Liver (tissue), 9 donors: Measurements from ENCODE around the gene GPX3. TPM values are rescaled to one million over a fixed set of nuclear protein-coding genes. Genes with fewer than 3 reads are reported as not detected.
A peak's percentile ranks its signal among the peaks of the same experiment; 100 is the strongest.

Source experiments
- DNase-seq: peaks from one replicate; pipeline ENCODE4 v3.0.0-alpha.2; 2017; ENCODE audit warnings: low spot score
- H3K27ac ChIP-seq, 2 donors: one replicate each; pipeline ENCODE4 v1.7.0; 2013; ENCODE audit warnings: inconsistent platforms in 2 of 2, low read length in 2 of 2, control low read depth in 1 of 2, low read depth in 1 of 2, mild to moderate bottlenecking in 1 of 2
- H3K27me3 ChIP-seq, 4 donors: one replicate each; pipeline versions ENCODE4 v1.6.1 to v1.7.0; 2013; ENCODE audit warnings: low read length in 3 of 4, inconsistent platforms in 1 of 4, mild to moderate bottlenecking in 1 of 4, moderate library complexity in 1 of 4; ENCODE audit not compliant: control insufficient read depth in 4 of 4, insufficient read depth in 4 of 4
- H3K36me3 ChIP-seq, 4 donors: one replicate each; pipeline versions ENCODE4 v1.6.1 to v1.7.0; 2013; ENCODE audit warnings: low read length in 3 of 4, mild to moderate bottlenecking in 3 of 4, low read depth in 1 of 4, moderate library complexity in 1 of 4; ENCODE audit not compliant: control insufficient read depth in 4 of 4, insufficient read depth in 3 of 4
- H3K4me1 ChIP-seq, 4 donors: one replicate each; pipeline versions ENCODE4 v1.6.1 to v1.7.0; 2013; ENCODE audit warnings: low read length in 3 of 4, mild to moderate bottlenecking in 3 of 4, moderate library complexity in 1 of 4; ENCODE audit not compliant: control insufficient read depth in 4 of 4, insufficient read depth in 4 of 4
- H3K4me3 ChIP-seq, 3 donors: one replicate each; pipeline versions ENCODE4 v1.6.1 to v1.7.0; 2013; ENCODE audit warnings: low read length in 3 of 3, control low read depth in 1 of 3, low read depth in 1 of 3, mild to moderate bottlenecking in 1 of 3
- H3K9ac ChIP-seq, 2 donors: one replicate each; pipeline ENCODE4 v1.7.0; 2013; ENCODE audit warnings: low read length in 2 of 2, mild to moderate bottlenecking in 2 of 2, moderate library complexity in 2 of 2, control low read depth in 1 of 2, low read depth in 1 of 2
- H3K9me3 ChIP-seq, 4 donors: one replicate each; pipeline versions ENCODE4 v1.6.1 to v1.7.0; 2013; ENCODE audit warnings: low read length in 3 of 4; ENCODE audit not compliant: control insufficient read depth in 4 of 4
- CTCF ChIP-seq: fragments of 150-350 bp; IDR thresholded peaks from 2 replicates; pipeline ENCODE4 v1.5.1; 2017; ENCODE audit warnings: improper control_type of control experiment, low read depth, low read length; ENCODE audit not compliant: missing input control
- EGR1 ChIP-seq, 2 donors: IDR thresholded peaks; 2 replicates each; pipeline ENCODE4 v1.6.1; 2016 to 2018; ENCODE audit warnings: antibody characterized with exemption in 2 of 2, low read depth in 2 of 2
- FOXA1 ChIP-seq: IDR thresholded peaks from 2 replicates; pipeline ENCODE4 v1.6.1; 2016; ENCODE audit warnings: antibody characterized with exemption
- FOXA2 ChIP-seq: IDR thresholded peaks from 2 replicates; pipeline ENCODE4 v1.6.1; 2016; ENCODE audit warnings: antibody characterized with exemption
- HNF4A ChIP-seq, 2 donors: conservative IDR thresholded peaks; 2 replicates each; pipeline ENCODE4 v1.6.1; 2016; ENCODE audit warnings: antibody characterized with exemption in 2 of 2, mild to moderate bottlenecking in 2 of 2
- HNF4G ChIP-seq: IDR thresholded peaks from 2 replicates; pipeline ENCODE4 v1.6.1; 2016; ENCODE audit warnings: antibody characterized with exemption
- JUND ChIP-seq, 2 donors: IDR thresholded peaks; 2 replicates each; pipeline ENCODE4 v1.6.1; 2016; ENCODE audit warnings: antibody characterized with exemption in 2 of 2
- NR2F2 ChIP-seq: IDR thresholded peaks from 2 replicates; pipeline ENCODE4 v1.6.1; 2016; ENCODE audit warnings: antibody characterized with exemption
- REST ChIP-seq: IDR thresholded peaks from 2 replicates; pipeline ENCODE4 v1.6.1; 2016; ENCODE audit warnings: antibody characterized with exemption, mild to moderate bottlenecking
- RXRA ChIP-seq, 2 donors: IDR thresholded peaks; 2 replicates each; pipeline ENCODE4 v1.6.1; 2017 to 2018; ENCODE audit warnings: antibody characterized with exemption in 2 of 2, mild to moderate bottlenecking in 1 of 2
- SP1 ChIP-seq: IDR thresholded peaks from 2 replicates; pipeline ENCODE4 v1.6.1; 2018; ENCODE audit warnings: antibody characterized with exemption, mild to moderate bottlenecking
- TAF1 ChIP-seq: conservative IDR thresholded peaks from 2 replicates; pipeline ENCODE4 v1.6.1; 2016; ENCODE audit warnings: antibody characterized with exemption, mild to moderate bottlenecking
- YY1 ChIP-seq: IDR thresholded peaks from 2 replicates; pipeline ENCODE4 v1.6.1; 2016; ENCODE audit warnings: antibody characterized with exemption, mild to moderate bottlenecking
- ZBTB33 ChIP-seq: IDR thresholded peaks from 2 replicates; pipeline ENCODE4 v1.6.1; 2016; ENCODE audit warnings: antibody characterized with exemption
- WGBS: extraction: QIAGEN DNeasy Blood & Tissue Kit; methylation state at CpG from one replicate; pipeline ENCODE4 v1.1.7; 2013; 5-methylcytosine and 5-hydroxymethylcytosine counted together
- polyA plus RNA-seq, 2 donors: library from polyadenylated mRNA; stranded (reverse) in 1 of 2; unstranded in 1 of 2; fragments of 200-250 nt in 1 of 2; fragments of >200 nt in 1 of 2; fragmentation: Nextera tagmentation in 1 of 2; extraction: Ambion mirVana in 1 of 2; gene quantifications; one replicate each; pipeline versions ENCODE4 v1.2.1 to v1.2.3, GENCODE V29; 2013 to 2015
- total RNA-seq, 2 donors: library from RNA; depleted of rRNA; stranded (reverse); fragments of >200 nt; gene quantifications; one replicate each; pipeline ENCODE4 v1.2.3, GENCODE V29; 2014
- TF ChIP-seq, protein P1 (sequence below): IDR thresholded peaks from 2 replicates; pipeline ENCODE4 v1.6.1; 2016; ENCODE audit warnings: antibody characterized with exemption
- donor health status: healthy.
- donor health status: healthy.
- donor health status: healthy.
- donor health status: healthy.
- donor health status: healthy.

Gene GPX3
- total and polyA plus RNA-seq, 4 donors: 72.9 to 878 (median 237) TPM

DNA sequence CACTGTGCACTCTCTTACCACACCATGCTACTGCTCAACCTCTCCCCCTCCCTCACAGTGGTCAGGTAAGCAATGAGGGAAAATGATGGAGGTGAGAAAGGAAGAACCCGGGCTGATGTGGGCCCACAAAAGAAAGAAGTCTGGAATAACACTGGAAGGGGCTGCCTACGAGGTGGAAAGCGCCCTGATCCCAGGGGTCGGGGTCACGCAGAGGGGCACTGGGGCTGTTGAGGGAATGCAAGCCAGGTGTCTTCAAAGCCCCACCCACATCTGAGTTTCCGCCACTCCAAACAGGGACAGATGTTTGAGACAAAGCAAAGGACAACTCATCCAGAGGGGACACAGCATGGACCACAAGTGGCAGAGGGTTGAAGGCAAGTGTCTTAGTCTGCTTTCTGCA lies 56.2 kb downstream of the GPX3 start:
- no peaks in the 10 kb centered on the region for H3K9me3 ChIP-seq
- H3K27me3 ChIP-seq: no peaks in the 10 kb centered on the region
- H3K27ac ChIP-seq: peak overlapping the region; percentile 93 to 99
- H3K4me1 ChIP-seq: peaks cover 12 to 54% (median 41%) of the 10 kb centered on the region in 4 donors
- no peak for TF ChIP-seq ZBTB33
- TF ChIP-seq FOXA2: no peak
- no peak for TF ChIP-seq EGR1 (IDR thresholded peaks at IDR 0.05; ENCODE audit: low read depth in 2 of 2)
- TF ChIP-seq JUND (IDR thresholded peaks at IDR 0.05): no peak
- no peak for TF ChIP-seq CTCF
- no peak for TF ChIP-seq REST
- no peak for TF ChIP-seq NR2F2
- TF ChIP-seq TAF1: no peak
- TF ChIP-seq HNF4A (conservative IDR thresholded peaks at IDR 0.05): no peak
- TF ChIP-seq HNF4G: no peak
- no peak for TF ChIP-seq YY1
- TF ChIP-seq RXRA (IDR thresholded peaks at IDR 0.05): no peak
- no peak for TF ChIP-seq SP1
- 97% methylated on average over 6 of the region's 6 CpGs for WGBS
- peaks cover 0 to 3% (median 0%) of the 10 kb centered on the region in 4 donors for H3K36me3 ChIP-seq
- no peak overlapping the region for H3K4me3 ChIP-seq
- no peak overlapping the region for H3K9ac ChIP-seq
- no peak for DNase-seq

DNA sequence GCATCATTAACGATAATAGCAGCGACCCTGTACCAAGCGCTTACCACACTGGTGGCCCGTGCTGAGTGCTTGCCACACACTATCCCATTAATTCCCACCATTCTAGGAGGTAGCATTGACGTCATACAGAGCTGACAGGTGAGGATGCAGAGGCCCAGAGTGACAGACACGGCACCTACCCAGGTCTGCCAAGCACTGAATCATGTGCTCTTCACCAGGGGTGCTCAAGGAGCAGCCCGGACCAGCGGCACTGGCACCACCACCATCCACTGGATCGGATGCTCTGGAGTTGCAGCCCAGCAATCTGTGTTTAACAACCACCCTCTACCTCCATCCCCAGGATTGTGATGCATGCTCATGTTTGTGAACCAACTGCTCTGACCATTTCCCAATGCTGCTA lies 57.0 kb downstream of the GPX3 start:
- 96% methylated on average over 9 of the region's 9 CpGs for WGBS
- DNase-seq: no peak
- no peaks in the 10 kb centered on the region for H3K9me3 ChIP-seq
- H3K27ac ChIP-seq: peak overlapping the region; percentile 93 to 99
- peaks cover 10 to 57% (median 43%) of the 10 kb centered on the region in 4 donors for H3K4me1 ChIP-seq
- TF ChIP-seq HNF4A (conservative IDR thresholded peaks at IDR 0.05): no peak
- no peak for TF ChIP-seq NR2F2
- TF ChIP-seq FOXA2: no peak
- TF ChIP-seq, protein P1, sequence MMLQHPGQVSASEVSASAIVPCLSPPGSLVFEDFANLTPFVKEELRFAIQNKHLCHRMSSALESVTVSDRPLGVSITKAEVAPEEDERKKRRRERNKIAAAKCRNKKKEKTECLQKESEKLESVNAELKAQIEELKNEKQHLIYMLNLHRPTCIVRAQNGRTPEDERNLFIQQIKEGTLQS: no peak
- no peak for TF ChIP-seq CTCF
- no peak for TF ChIP-seq REST
- no peak for TF ChIP-seq YY1
- no peak for TF ChIP-seq TAF1
- no peak for TF ChIP-seq FOXA1
- TF ChIP-seq RXRA (IDR thresholded peaks at IDR 0.05): no peak
- H3K27me3 ChIP-seq: no peaks in the 10 kb centered on the region
- no peak overlapping the region for H3K4me3 ChIP-seq
- H3K9ac ChIP-seq: no peak overlapping the region
- H3K36me3 ChIP-seq: peaks cover 0 to 3% (median 0%) of the 10 kb centered on the region in 4 donors
